ENCODE data around the gene ELN.

DNA sequence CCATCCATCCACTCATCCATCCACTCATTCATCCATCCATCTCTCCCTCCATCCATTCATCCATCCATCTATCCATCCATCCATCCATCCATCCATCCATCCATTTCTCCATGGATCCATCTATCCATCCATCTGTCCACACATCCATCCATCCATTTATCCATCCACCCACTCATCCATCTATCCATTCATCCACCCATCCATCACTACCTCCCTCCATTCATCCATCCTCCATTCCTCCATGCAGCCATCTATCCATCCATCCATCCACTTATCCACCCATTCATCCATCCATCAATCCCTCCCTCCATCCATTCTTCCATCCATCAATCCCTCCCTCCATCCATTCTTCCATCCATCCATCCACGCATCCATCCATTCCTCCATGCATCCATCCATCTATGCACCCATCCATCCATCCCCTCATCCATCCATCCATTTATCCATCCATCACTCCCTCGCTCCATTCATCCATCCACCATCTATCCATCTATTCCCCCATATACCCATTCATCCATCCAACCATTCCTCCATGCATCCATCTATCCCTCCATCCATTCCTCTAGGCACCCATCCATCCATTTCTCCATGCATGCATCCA is 21.1 kb downstream of the ELN start:
- TF ChIP-seq, protein P1, sequence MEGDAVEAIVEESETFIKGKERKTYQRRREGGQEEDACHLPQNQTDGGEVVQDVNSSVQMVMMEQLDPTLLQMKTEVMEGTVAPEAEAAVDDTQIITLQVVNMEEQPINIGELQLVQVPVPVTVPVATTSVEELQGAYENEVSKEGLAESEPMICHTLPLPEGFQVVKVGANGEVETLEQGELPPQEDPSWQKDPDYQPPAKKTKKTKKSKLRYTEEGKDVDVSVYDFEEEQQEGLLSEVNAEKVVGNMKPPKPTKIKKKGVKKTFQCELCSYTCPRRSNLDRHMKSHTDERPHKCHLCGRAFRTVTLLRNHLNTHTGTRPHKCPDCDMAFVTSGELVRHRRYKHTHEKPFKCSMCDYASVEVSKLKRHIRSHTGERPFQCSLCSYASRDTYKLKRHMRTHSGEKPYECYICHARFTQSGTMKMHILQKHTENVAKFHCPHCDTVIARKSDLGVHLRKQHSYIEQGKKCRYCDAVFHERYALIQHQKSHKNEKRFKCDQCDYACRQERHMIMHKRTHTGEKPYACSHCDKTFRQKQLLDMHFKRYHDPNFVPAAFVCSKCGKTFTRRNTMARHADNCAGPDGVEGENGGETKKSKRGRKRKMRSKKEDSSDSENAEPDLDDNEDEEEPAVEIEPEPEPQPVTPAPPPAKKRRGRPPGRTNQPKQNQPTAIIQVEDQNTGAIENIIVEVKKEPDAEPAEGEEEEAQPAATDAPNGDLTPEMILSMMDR (conservative IDR thresholded peaks at IDR 0.05; ENCODE audit: low read depth, low read length), result no peak
- no peak for TF ChIP-seq EZH2 (IDR thresholded peaks at IDR 0.05; ENCODE audit: borderline replicate concordance, low read depth, low read length, poor library complexity, severe bottlenecking)
